Measurements from ENCODE around the gene SERPINH1.

The SERPINH1 gene

DNA sequence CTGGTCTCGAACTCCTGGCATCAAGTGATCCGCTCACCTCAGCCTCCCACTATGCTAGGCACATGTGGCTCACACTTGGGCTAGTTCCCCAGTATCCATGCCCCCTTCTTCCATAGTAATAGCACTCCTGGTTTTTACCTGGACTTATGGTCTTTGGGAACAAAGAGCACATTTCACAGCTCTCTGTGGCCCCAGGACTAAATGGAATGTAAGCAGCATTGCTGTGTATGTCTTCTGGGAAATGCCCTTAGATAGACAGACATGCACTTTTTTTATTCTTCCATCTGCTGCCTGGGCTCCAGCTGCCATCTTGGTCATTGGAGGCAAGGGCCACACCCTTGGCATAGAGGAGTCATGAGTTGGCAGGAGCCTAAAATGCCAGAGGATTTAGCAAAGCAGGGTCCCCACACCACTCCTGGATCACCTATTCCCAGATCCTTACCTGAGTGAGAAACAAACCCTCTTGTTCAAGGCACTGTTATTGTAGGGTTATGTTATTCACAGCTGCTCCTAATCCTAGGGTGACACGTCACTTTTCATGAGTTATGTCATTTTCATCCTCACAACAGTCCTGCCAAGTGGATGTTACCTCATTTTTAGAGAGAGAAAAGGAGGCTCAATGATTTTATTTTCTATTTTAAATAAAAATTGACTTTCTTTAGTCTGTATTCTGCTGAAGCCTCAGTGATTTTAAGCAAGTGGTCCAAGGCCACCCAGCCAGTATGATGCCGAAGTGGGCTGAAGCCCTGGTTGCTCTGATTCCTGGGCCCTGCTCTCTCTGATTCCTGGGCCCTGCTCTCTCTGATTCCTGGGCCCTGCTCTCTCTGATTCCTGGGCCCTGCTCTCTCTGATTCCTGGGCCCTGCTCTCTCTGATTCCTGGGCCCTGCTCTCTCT, 20.6 kb upstream of the SERPINH1 start:
- Histone ChIP-seq H3K23ac (ENCODE audit: low read length) (no peak overlapping the region), H3K27me3 (ENCODE audit: insufficient read depth, low read length, poor library complexity) (no peaks in the 10 kb centered on the region), H4K5ac (ENCODE audit: low read length) (no peak overlapping the region), H3K79me2 (ENCODE audit: control insufficient read depth, insufficient read depth, low read length) (no peaks in the 10 kb centered on the region), H3K4me3 (ENCODE audit: low read length) (no peak overlapping the region), H3K18ac (ENCODE audit: low read length) (no peak overlapping the region), H3K4me1 (ENCODE audit: control insufficient read depth, low read depth, low read length) (peaks cover 3% of the 10 kb centered on the region), H2BK5ac (ENCODE audit: low read length) (no peak overlapping the region), H3K56ac (ENCODE audit: low read length) (no peak overlapping the region), H2BK120ac (ENCODE audit: low read depth, low read length) (no peak overlapping the region), H3K9ac (ENCODE audit: low read length) (no peak overlapping the region), H2BK15ac (replicated peaks; ENCODE audit: low read depth) (no peak overlapping the region), H3K79me1 (ENCODE audit: low read length) (no peaks in the 10 kb centered on the region), H3K27ac (ENCODE audit: low read depth, low read length) (no peak overlapping the region), H3K36me3 (ENCODE audit: control insufficient read depth, insufficient read depth, low read length) (no peaks in the 10 kb centered on the region), H3K4ac (ENCODE audit: low read depth, low read length) (no peak overlapping the region), H3K4me2 (ENCODE audit: low read length) (no peak overlapping the region), H4K8ac (ENCODE audit: low read depth, low read length) (no peak overlapping the region), H2AK5ac (ENCODE audit: low read length) (no peak overlapping the region)
- DNase-seq = no peak
- WGBS (ENCODE audit: extremely low coverage, insufficient coverage, low lambda C conversion rate) = no CpG with 5 or more reads among the region's 4 CpGs

DNA sequence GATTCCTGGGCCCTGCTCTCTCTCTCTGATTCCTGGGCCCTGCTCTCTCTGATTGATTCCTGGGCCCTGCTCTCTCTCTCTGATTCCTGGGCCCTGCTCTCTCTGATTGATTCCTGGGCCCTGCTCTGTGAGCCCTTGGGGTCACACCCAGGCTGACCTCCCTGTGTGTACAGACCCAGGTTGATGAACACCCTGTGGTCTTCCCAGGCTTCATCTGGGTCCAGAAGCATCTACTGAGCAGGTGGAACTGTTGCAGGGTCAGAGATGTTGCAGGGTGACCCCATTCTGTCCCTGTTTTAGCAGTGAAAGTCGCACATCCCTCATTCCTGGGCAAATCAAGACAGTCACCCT, 20.0 kb upstream of the SERPINH1 start:
- Histone ChIP-seq H2AK5ac (ENCODE audit: low read length) (no peak overlapping the region), H3K9ac (ENCODE audit: low read length) (no peak overlapping the region), H3K79me1 (ENCODE audit: low read length) (no peaks in the 10 kb centered on the region), H2BK5ac (ENCODE audit: low read length) (no peak overlapping the region), H3K4me3 (ENCODE audit: low read length) (no peak overlapping the region), H3K4ac (ENCODE audit: low read depth, low read length) (no peak overlapping the region), H3K27me3 (ENCODE audit: insufficient read depth, low read length, poor library complexity) (no peaks in the 10 kb centered on the region), H4K8ac (ENCODE audit: low read depth, low read length) (no peak overlapping the region), H3K4me2 (ENCODE audit: low read length) (no peak overlapping the region), H3K36me3 (ENCODE audit: control insufficient read depth, insufficient read depth, low read length) (no peaks in the 10 kb centered on the region), H3K4me1 (ENCODE audit: control insufficient read depth, low read depth, low read length) (peaks cover 3% of the 10 kb centered on the region), H3K23ac (ENCODE audit: low read length) (no peak overlapping the region), H3K18ac (ENCODE audit: low read length) (no peak overlapping the region), H4K5ac (ENCODE audit: low read length) (no peak overlapping the region), H3K79me2 (ENCODE audit: control insufficient read depth, insufficient read depth, low read length) (no peaks in the 10 kb centered on the region), H3K27ac (ENCODE audit: low read depth, low read length) (no peak overlapping the region), H2BK120ac (ENCODE audit: low read depth, low read length) (no peak overlapping the region), H2BK15ac (replicated peaks; ENCODE audit: low read depth) (no peak overlapping the region), H3K56ac (ENCODE audit: low read length) (no peak overlapping the region)
- no peak for DNase-seq
- WGBS (ENCODE audit: extremely low coverage, insufficient coverage, low lambda C conversion rate) = no CpG with 5 or more reads among the region's 1 CpG

GRCh38 chr11:75543806-75544205, 18.2 kb upstream of the SERPINH1 start:
- H2AK5ac ChIP-seq (ENCODE audit: low read length) = no peak overlapping the region
- H3K27me3 ChIP-seq (ENCODE audit: insufficient read depth, low read length, poor library complexity) = no peaks in the 10 kb centered on the region
- no peaks in the 10 kb centered on the region for H3K79me2 ChIP-seq (ENCODE audit: control insufficient read depth, insufficient read depth, low read length)
- no peaks in the 10 kb centered on the region for H3K36me3 ChIP-seq (ENCODE audit: control insufficient read depth, insufficient read depth, low read length)
- H3K4me2 ChIP-seq (ENCODE audit: low read length) = no peak overlapping the region
- H4K5ac ChIP-seq (ENCODE audit: low read length) = no peak overlapping the region
- H3K4me1 ChIP-seq (ENCODE audit: control insufficient read depth, low read depth, low read length) = peaks cover 2% of the 10 kb centered on the region
- no peak overlapping the region for H3K27ac ChIP-seq (ENCODE audit: low read depth, low read length)
- H2BK5ac ChIP-seq (ENCODE audit: low read length) = no peak overlapping the region
- no peak for DNase-seq
- no peak overlapping the region for H3K56ac ChIP-seq (ENCODE audit: low read length)
- H3K23ac ChIP-seq (ENCODE audit: low read length) = no peak overlapping the region
- no peak overlapping the region for H3K9ac ChIP-seq (ENCODE audit: low read length)
- no peaks in the 10 kb centered on the region for H3K79me1 ChIP-seq (ENCODE audit: low read length)
- H2BK120ac ChIP-seq (ENCODE audit: low read depth, low read length) = no peak overlapping the region
- no peak overlapping the region for H3K4ac ChIP-seq (ENCODE audit: low read depth, low read length)
- no peak overlapping the region for H2BK15ac ChIP-seq (replicated peaks; ENCODE audit: low read depth)
- no peak overlapping the region for H3K18ac ChIP-seq (ENCODE audit: low read length)
- H3K4me3 ChIP-seq (ENCODE audit: low read length) = no peak overlapping the region
- no peak overlapping the region for H4K8ac ChIP-seq (ENCODE audit: low read depth, low read length)
- no CpG with 5 or more reads among the region's 6 CpGs for WGBS (ENCODE audit: extremely low coverage, insufficient coverage, low lambda C conversion rate)

DNA sequence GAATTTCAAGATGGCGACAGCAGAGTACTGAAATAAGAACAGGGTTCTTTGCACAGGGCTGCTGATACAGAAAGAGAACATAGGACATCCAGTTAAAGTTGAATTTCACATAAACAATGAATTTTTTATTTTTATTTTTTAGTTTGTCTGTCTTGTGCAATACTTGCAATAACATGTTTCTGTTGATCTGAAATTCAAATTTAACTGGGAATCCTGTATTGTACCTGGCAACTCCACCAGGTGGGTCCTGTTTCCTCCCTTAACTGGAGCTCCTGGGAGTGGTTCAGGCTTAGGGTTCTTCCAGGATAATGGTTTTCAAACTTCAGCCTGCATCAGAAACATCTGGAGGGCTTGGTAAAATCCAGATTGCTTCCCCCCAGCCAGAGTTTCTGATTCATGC, 14.9 kb upstream of the SERPINH1 start:
- Histone ChIP-seq H3K4me3 (ENCODE audit: low read length) (no peak overlapping the region), H3K4ac (ENCODE audit: low read depth, low read length) (no peak overlapping the region), H4K8ac (ENCODE audit: low read depth, low read length) (no peak overlapping the region), H3K4me2 (ENCODE audit: low read length) (no peak overlapping the region), H2AK5ac (ENCODE audit: low read length) (no peak overlapping the region), H3K79me1 (ENCODE audit: low read length) (no peaks in the 10 kb centered on the region), H2BK15ac (replicated peaks; ENCODE audit: low read depth) (no peak overlapping the region), H3K18ac (ENCODE audit: low read length) (no peak overlapping the region), H3K79me2 (ENCODE audit: control insufficient read depth, insufficient read depth, low read length) (no peaks in the 10 kb centered on the region), H3K27me3 (ENCODE audit: insufficient read depth, low read length, poor library complexity) (no peaks in the 10 kb centered on the region), H3K36me3 (ENCODE audit: control insufficient read depth, insufficient read depth, low read length) (no peaks in the 10 kb centered on the region), H2BK120ac (ENCODE audit: low read depth, low read length) (no peak overlapping the region), H4K5ac (ENCODE audit: low read length) (no peak overlapping the region), H3K4me1 (ENCODE audit: control insufficient read depth, low read depth, low read length) (peaks cover 2% of the 10 kb centered on the region), H2BK5ac (ENCODE audit: low read length) (no peak overlapping the region), H3K23ac (ENCODE audit: low read length) (no peak overlapping the region), H3K9ac (ENCODE audit: low read length) (no peak overlapping the region), H3K56ac (ENCODE audit: low read length) (no peak overlapping the region), H3K27ac (ENCODE audit: low read depth, low read length) (no peak overlapping the region)
- no CpG with 5 or more reads among the region's 1 CpG for WGBS (ENCODE audit: extremely low coverage, insufficient coverage, low lambda C conversion rate)
- DNase-seq = no peak

GRCh38 chr11:75547617-75548058, 14.4 kb upstream of the SERPINH1 start:
- H3K4me3 ChIP-seq (ENCODE audit: low read length) = no peak overlapping the region
- H3K23ac ChIP-seq (ENCODE audit: low read length) = no peak overlapping the region
- no peaks in the 10 kb centered on the region for H3K79me1 ChIP-seq (ENCODE audit: low read length)
- H4K8ac ChIP-seq (ENCODE audit: low read depth, low read length) = no peak overlapping the region
- H3K79me2 ChIP-seq (ENCODE audit: control insufficient read depth, insufficient read depth, low read length) = no peaks in the 10 kb centered on the region
- H4K5ac ChIP-seq (ENCODE audit: low read length) = no peak overlapping the region
- H3K27me3 ChIP-seq (ENCODE audit: insufficient read depth, low read length, poor library complexity) = no peaks in the 10 kb centered on the region
- H3K4me2 ChIP-seq (ENCODE audit: low read length) = no peak overlapping the region
- no peak overlapping the region for H3K27ac ChIP-seq (ENCODE audit: low read depth, low read length)
- no peak overlapping the region for H2BK120ac ChIP-seq (ENCODE audit: low read depth, low read length)
- WGBS (ENCODE audit: extremely low coverage, insufficient coverage, low lambda C conversion rate) = no CpG with 5 or more reads among the region's 7 CpGs
- H2AK5ac ChIP-seq (ENCODE audit: low read length) = no peak overlapping the region
- peak overlapping the region; percentile 42 for H3K9ac ChIP-seq (ENCODE audit: low read length)
- peak overlapping the region; percentile 80 for H3K56ac ChIP-seq (ENCODE audit: low read length)
- H3K18ac ChIP-seq (ENCODE audit: low read length) = peak overlapping the region; percentile 13
- peaks cover 2% of the 10 kb centered on the region for H3K4me1 ChIP-seq (ENCODE audit: control insufficient read depth, low read depth, low read length)
- DNase-seq = peak; percentile 80
- no peaks in the 10 kb centered on the region for H3K36me3 ChIP-seq (ENCODE audit: control insufficient read depth, insufficient read depth, low read length)
- H2BK5ac ChIP-seq (ENCODE audit: low read length) = peak overlapping the region; percentile 1
- peak overlapping the region; percentile 73 for H3K4ac ChIP-seq (ENCODE audit: low read depth, low read length)
- H2BK15ac ChIP-seq (replicated peaks; ENCODE audit: low read depth) = no peak overlapping the region
